Caco-2 (cell line): ENCODE results near the gene ACSBG1. TPM values are rescaled to one million over a fixed set of nuclear protein-coding genes. Genes with fewer than 3 reads are reported as not detected.

Experiments used
- BruUV-seq: library from RNA; stranded (reverse); fragments of 400-500 nt; replicated peaks from 2 replicates; lab custom pipeline; 2021; lab: Mats Ljungman, UMichigan
- CTCF ChIA-PET: fragments of 300-600 bp; sonication (Branson Sonifier 250); formaldehyde crosslinking; loops from one replicate; lab custom pipeline; 2022; ENCODE audit warnings: antibody characterized with exemption; lab: Charles Lee
- POLR2A ChIA-PET: fragments of 300-600 bp; sonication (Branson Sonifier 250); formaldehyde crosslinking; loops from one replicate; lab custom pipeline; 2022; ENCODE audit warnings: antibody characterized with exemption; lab: Charles Lee
- DNase-seq, 2 experiments: peaks; one replicate each; pipeline versions ENCODE4 v3.0.0 to v3.0.0-alpha.2; 2020 to 2022
- H3K27me3 ChIP-seq: replicated peaks from 2 replicates; pipeline ENCODE4 v1.6.0; 2011; ENCODE audit warnings: low read length; ENCODE audit not compliant: control insufficient read depth, insufficient read depth
- H3K36me3 ChIP-seq: 2 replicates; pipeline ENCODE4 v1.5.1; 2011; ENCODE audit warnings: low read length; ENCODE audit not compliant: control insufficient read depth, insufficient read depth
- H3K4me1 ChIP-seq: fragments of 250-450 bp; sonication (Bioruptor Pico); 2 replicates; pipeline ENCODE4 v1.5.1; 2020; ENCODE audit warnings: mild to moderate bottlenecking
- H3K4me3 ChIP-seq: 2 replicates; pipeline ENCODE4 v1.5.1; 2011; ENCODE audit warnings: low read depth, mild to moderate bottlenecking, control low read depth, low read length
- H3K9me3 ChIP-seq: fragments of 250-450 bp; sonication (Bioruptor Pico); 2 replicates; pipeline ENCODE4 v1.5.1; 2020; ENCODE audit warnings: mild to moderate bottlenecking, moderate library complexity
- H3K27ac Mint-ChIP-seq: one replicate; pipeline ENCODE4 v1.8.0; 2022; ENCODE audit warnings: mixed read lengths; ENCODE audit not compliant: unreplicated experiment
- H3K27me3 Mint-ChIP-seq: one replicate; pipeline ENCODE4 v1.8.0; 2022; ENCODE audit warnings: mixed read lengths; ENCODE audit not compliant: insufficient read depth, unreplicated experiment
- H3K36me3 Mint-ChIP-seq: one replicate; pipeline ENCODE4 v1.8.0; 2022; ENCODE audit warnings: mild to moderate bottlenecking, mixed read lengths; ENCODE audit not compliant: insufficient read depth, unreplicated experiment
- H3K4me1 Mint-ChIP-seq: one replicate; pipeline ENCODE4 v1.8.0; 2022; ENCODE audit warnings: low read depth, mixed read lengths; ENCODE audit not compliant: unreplicated experiment
- H3K4me3 Mint-ChIP-seq: one replicate; pipeline ENCODE4 v1.8.0; 2022; ENCODE audit warnings: mild to moderate bottlenecking, moderate library complexity, mixed read lengths; ENCODE audit not compliant: unreplicated experiment
- H3K9me3 Mint-ChIP-seq: one replicate; pipeline ENCODE4 v1.8.0; 2022; ENCODE audit warnings: mixed read lengths; ENCODE audit not compliant: unreplicated experiment
- CTCF ChIP-seq, 2 experiments: fragments of 200-600 bp in 1 of 2; IDR thresholded peaks; 1 replicate in 1 of 2; 2 replicates in 1 of 2; pipeline versions ENCODE4 v1.5.1 to v1.8.0; 2011 to 2022; ENCODE audit warnings: antibody characterized with exemption in 1 of 2, control low read depth in 1 of 2, inconsistent platforms in 1 of 2, low read depth in 1 of 2, low read length in 1 of 2, mild to moderate bottlenecking in 1 of 2, moderate library complexity in 1 of 2; ENCODE audit not compliant: insufficient read depth in 1 of 2, severe bottlenecking in 1 of 2, unreplicated experiment in 1 of 2
- intact Hi-C: fragments of 100-400 bp; cut with micrococcal nuclease; formaldehyde crosslinking; loops from one replicate; pipeline ENCODE4 v1.10.0; 2022; ENCODE audit not compliant: unreplicated experiment
- total RNA-seq: library from RNA; stranded (reverse); gene quantifications from 2 replicates; pipeline ENCODE4 v1.2.3, GENCODE V29; 2022

Gene ACSBG1
- total RNA-seq, 1 experiment from 2014 or later = not detected

- TF ChIP-seq CTCF (IDR thresholded peaks at IDR 0.05; ENCODE audit: insufficient read depth in 1 of 2, low read depth in 1 of 2, low read length in 1 of 2, severe bottlenecking in 1 of 2, unreplicated experiment in 1 of 2) = no peak
- ChIA-PET POLR2A (no interaction called here), CTCF (no interaction called here)
- no peak for DNase-seq
- intact Hi-C loops = no loop called here
- BruUV-seq = no TSS peak
- Histone ChIP-seq H3K36me3 (no peaks in the 10 kb centered on the region), H3K27me3 (no peaks in the 10 kb centered on the region; the same call in 1 of the 2 replicates), H3K4me3 (no peak overlapping the region), H3K9me3 (no peaks in the 10 kb centered on the region), H3K4me1 (no peaks in the 10 kb centered on the region)
- Mint-ChIP-seq H3K4me3 (no peak overlapping the region), H3K27me3 (peaks cover 3% of the 10 kb centered on the region), H3K36me3 (no peaks in the 10 kb centered on the region), H3K4me1 (no peaks in the 10 kb centered on the region), H3K9me3 (no peaks in the 10 kb centered on the region), H3K27ac (no peak overlapping the region)
These were observed 32.8 kb downstream of the ACSBG1 start for GRCh38 chr15:78201281-78202190.

GRCh38 chr15:78200276-78200930 lies 34.0 kb downstream of the ACSBG1 start:
- CTCF ChIA-PET = no interaction called here
- POLR2A ChIA-PET = no interaction called here
- no peak overlapping the region for H3K27ac Mint-ChIP-seq
- H3K36me3 ChIP-seq = no peaks in the 10 kb centered on the region
- H3K36me3 Mint-ChIP-seq = no peaks in the 10 kb centered on the region
- no peaks in the 10 kb centered on the region for H3K4me1 ChIP-seq
- H3K27me3 Mint-ChIP-seq = peaks cover 3% of the 10 kb centered on the region
- no peak for TF ChIP-seq CTCF (IDR thresholded peaks at IDR 0.05; ENCODE audit: insufficient read depth in 1 of 2, low read depth in 1 of 2, low read length in 1 of 2, severe bottlenecking in 1 of 2, unreplicated experiment in 1 of 2)
- no peak overlapping the region for H3K4me3 ChIP-seq
- no peak overlapping the region for H3K4me3 Mint-ChIP-seq
- H3K4me1 Mint-ChIP-seq = no peaks in the 10 kb centered on the region
- intact Hi-C loops = no loop called here
- H3K27me3 ChIP-seq = no peaks in the 10 kb centered on the region; the same call in 1 of the 2 replicates
- H3K9me3 Mint-ChIP-seq = no peaks in the 10 kb centered on the region
- DNase-seq = no peak
- BruUV-seq = no TSS peak
- no peaks in the 10 kb centered on the region for H3K9me3 ChIP-seq

GRCh38 chr15:78197632-78198031 lies 36.7 kb downstream of the ACSBG1 start:
- Histone ChIP-seq H3K27me3 (no peaks in the 10 kb centered on the region; the same call in 1 of the 2 replicates), H3K9me3 (no peaks in the 10 kb centered on the region), H3K4me3 (no peak overlapping the region), H3K36me3 (no peaks in the 10 kb centered on the region), H3K4me1 (no peaks in the 10 kb centered on the region)
- TF ChIP-seq CTCF (IDR thresholded peaks at IDR 0.05; ENCODE audit: insufficient read depth in 1 of 2, low read depth in 1 of 2, low read length in 1 of 2, severe bottlenecking in 1 of 2, unreplicated experiment in 1 of 2) = no peak
- CTCF ChIA-PET = interaction anchor here (0.6 kb wide), 1 partner anchor 84 kb away, joined by 4 read pairs; no protein-coding TSS in a partner anchor
- H3K4me3 Mint-ChIP-seq = no peak overlapping the region
- H3K27me3 Mint-ChIP-seq = peaks cover 3% of the 10 kb centered on the region
- H3K36me3 Mint-ChIP-seq = no peaks in the 10 kb centered on the region
- BruUV-seq = no TSS peak
- DNase-seq = no peak
- no peaks in the 10 kb centered on the region for H3K4me1 Mint-ChIP-seq
- POLR2A ChIA-PET = no interaction called here
- no peaks in the 10 kb centered on the region for H3K9me3 Mint-ChIP-seq
- H3K27ac Mint-ChIP-seq = no peak overlapping the region
- intact Hi-C loops = no loop called here
